ENCODE measurements around the gene FMOD. TPM values are rescaled to one million over a fixed set of nuclear protein-coding genes. Genes with fewer than 3 reads are reported as not detected.
A peak's percentile ranks its signal among the peaks of the same experiment; 100 is the strongest.

Gene FMOD
- 68.4 TPM for total RNA-seq
- 46.0 TPM for polyA plus RNA-seq

DNA sequence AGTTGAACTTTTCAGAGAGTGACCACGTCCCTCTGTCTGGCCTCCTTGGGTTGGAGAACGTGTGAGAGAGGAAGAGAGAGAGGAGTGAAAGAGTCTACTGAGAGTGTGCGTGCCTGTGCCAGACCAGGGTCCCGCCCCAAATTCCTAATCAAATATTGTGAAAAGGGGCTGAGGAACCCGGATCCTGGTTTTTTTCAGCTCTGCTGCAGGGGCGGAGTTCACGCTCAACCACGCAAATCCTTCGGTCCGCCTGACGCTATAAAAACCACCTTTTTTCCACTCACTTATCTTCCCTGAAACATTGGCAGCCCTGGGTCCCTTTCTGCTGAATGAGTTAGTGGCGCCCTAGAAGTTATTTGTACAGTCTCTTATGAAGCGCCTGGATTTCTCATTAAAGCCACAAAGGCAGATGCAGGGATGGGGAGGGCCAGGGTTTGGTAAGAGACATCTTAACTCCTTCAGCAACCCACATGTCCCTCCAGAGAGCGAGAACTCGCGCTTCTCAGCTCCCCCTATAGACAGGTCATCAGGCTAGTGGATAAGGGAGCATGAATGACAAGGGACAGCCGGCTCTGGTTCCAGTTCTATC lies at the start of gene FMOD:
FMOD (minus strand) TSS at position 86 of the 589 bp plus-strand sequence. CDS start 2,852 bp downstream, outside the sequence.
- H3K27ac ChIP-seq (ENCODE audit: low read depth), result no peak within 1 kb of the TSS
- H3K36me3 ChIP-seq (ENCODE audit: insufficient read depth), result no peaks in the 10 kb centered on the region
- 10% methylated on average over 17 of the region's 17 CpGs for WGBS
- no peak for DNase-seq (ENCODE audit: extremely low spot score)
- no peak within 1 kb of the TSS for H3K4me3 ChIP-seq (ENCODE audit: low read depth, low read length)
- H3K4me1 ChIP-seq (ENCODE audit: insufficient read depth), result no peaks in the 10 kb centered on the region

DNA sequence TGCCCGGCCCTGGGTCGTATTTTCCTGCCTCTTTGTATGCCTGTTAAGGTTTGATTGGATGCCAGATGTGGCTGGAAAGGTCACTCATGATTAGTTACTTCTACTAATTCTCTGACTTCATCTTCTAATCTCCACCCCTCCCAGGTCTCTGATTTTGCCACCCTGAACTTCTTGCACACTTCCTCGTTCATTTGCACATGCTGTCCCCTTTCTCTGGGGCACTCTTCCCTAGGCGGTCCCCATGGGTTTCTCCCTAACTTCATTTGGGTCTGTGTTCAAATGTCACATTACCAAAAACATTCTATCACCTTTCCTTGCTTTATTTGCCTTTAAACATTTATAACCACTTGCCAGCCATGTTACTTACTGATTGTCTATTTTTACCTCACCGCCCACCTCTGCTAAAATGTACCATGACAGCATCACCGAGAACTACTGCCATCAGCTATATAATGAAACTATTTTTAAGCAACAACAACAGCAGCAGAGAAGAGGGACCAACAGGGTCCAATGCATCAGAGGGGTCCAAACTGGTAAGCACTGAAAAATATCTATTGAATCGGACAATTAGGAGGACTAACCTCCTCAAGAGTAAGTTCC lies 45.8 kb upstream of the FMOD start:
- Histone ChIP-seq H3K27ac (ENCODE audit: low read depth) (no peak overlapping the region), H3K4me3 (ENCODE audit: low read depth, low read length) (no peak overlapping the region), H3K36me3 (ENCODE audit: insufficient read depth) (no peaks in the 10 kb centered on the region), H3K4me1 (ENCODE audit: insufficient read depth) (no peaks in the 10 kb centered on the region)
- WGBS, result 88% methylated on average over 7 of the region's 7 CpGs
- DNase-seq (ENCODE audit: extremely low spot score), result no peak

DNA sequence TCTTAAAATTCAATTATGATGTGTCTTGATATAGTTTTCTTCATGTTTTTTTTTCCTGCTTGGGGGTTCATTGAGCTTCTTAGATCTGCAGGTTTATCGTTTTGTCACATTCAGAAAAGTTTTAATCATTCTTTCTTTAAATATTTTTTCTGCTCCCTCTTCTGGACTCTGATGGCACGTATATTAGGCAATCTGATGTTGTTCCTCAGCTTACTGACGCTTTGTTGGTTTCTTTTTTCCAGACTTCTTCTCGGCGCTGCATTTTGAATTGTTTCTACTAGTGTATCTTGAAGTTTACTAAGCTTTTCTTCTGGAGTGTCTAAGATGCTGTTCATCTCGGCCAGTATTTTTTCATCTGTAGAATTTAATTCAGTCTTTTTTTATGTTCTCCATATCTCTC lies 44.8 kb upstream of the FMOD start:
- Histone ChIP-seq H3K4me3 (ENCODE audit: low read depth, low read length) (no peak overlapping the region), H3K27ac (ENCODE audit: low read depth) (no peak overlapping the region), H3K36me3 (ENCODE audit: insufficient read depth) (no peaks in the 10 kb centered on the region), H3K4me1 (ENCODE audit: insufficient read depth) (no peaks in the 10 kb centered on the region)
- no peak for DNase-seq (ENCODE audit: extremely low spot score)
- WGBS, result 51% methylated on average over 6 of the region's 6 CpGs

DNA sequence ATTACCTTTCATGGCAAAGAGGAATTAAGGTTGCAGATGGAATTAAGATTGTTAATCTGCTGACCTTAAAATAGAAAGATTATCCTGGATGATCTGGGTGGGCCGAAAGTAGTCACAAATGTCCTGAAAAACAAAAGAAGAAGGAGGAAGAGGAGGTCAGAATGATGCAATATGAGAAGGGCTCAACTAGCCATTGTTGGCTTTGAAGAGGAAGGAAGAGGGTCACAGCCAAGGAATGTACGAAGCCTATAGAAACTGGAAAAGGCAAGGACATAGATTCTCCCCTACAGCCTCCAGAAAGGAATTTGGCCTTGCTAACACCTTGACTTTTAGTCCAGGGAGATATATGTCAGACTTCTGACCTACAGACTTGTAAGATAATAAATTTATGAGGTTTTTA lies 39.4 kb upstream of the FMOD start:
- Histone ChIP-seq H3K4me1 (ENCODE audit: insufficient read depth) (no peaks in the 10 kb centered on the region), H3K4me3 (ENCODE audit: low read depth, low read length) (no peak overlapping the region), H3K27ac (ENCODE audit: low read depth) (no peak overlapping the region), H3K36me3 (ENCODE audit: insufficient read depth) (no peaks in the 10 kb centered on the region)
- 73% methylated on average over 2 of the region's 2 CpGs for WGBS
- no peak for DNase-seq (ENCODE audit: extremely low spot score)

DNA sequence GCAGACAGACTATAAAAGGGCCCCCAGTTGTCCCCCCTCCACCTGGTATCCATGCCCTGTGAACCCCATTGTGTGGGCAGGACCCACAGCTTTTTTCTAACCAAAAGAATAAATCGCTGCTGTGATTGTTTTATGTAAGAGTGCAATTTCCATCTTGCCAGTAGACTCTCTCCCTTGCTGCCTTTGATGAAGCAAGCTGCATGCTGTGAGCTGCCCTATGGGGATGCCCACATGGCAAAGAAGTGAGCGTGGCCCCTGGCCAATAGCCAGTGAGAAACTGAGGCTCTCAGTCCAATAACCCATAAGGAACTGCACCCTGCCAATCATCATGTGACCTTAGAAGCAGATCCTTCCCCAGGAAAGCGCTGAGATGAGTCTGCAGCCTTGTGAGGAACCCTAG lies 37.8 kb upstream of the FMOD start:
- WGBS, result 92% methylated on average over 3 of the region's 3 CpGs
- Histone ChIP-seq H3K36me3 (ENCODE audit: insufficient read depth) (no peaks in the 10 kb centered on the region), H3K4me1 (ENCODE audit: insufficient read depth) (no peaks in the 10 kb centered on the region), H3K4me3 (ENCODE audit: low read depth, low read length) (no peak overlapping the region), H3K27ac (ENCODE audit: low read depth) (no peak overlapping the region)
- no peak for DNase-seq (ENCODE audit: extremely low spot score)

DNA sequence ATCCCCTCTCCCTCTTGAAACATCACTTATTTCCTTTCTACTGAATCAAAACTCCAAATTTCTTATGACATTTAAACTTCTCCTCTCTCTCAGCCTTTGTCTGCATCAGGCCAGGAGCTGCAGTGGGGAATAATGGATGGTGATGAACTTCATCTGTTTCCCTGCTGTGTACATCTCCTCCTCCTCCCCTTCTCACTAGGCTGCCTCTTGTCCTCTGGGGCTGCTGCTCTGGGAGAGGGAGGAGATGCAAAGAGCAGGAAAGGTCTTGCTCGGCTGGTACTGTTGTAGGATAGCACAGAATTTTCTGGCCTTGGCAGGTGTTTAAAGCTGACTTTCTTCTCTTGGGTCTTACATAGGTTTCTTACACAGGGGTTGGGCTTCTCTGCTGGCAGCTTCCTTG lies 31.1 kb upstream of the FMOD start:
- Histone ChIP-seq H3K36me3 (ENCODE audit: insufficient read depth) (no peaks in the 10 kb centered on the region), H3K27ac (ENCODE audit: low read depth) (no peak overlapping the region), H3K4me3 (ENCODE audit: low read depth, low read length) (no peak overlapping the region), H3K4me1 (ENCODE audit: insufficient read depth) (no peaks in the 10 kb centered on the region)
- 91% methylated on average over 1 of the region's 1 CpG for WGBS
- DNase-seq (ENCODE audit: extremely low spot score), result no peak

DNA sequence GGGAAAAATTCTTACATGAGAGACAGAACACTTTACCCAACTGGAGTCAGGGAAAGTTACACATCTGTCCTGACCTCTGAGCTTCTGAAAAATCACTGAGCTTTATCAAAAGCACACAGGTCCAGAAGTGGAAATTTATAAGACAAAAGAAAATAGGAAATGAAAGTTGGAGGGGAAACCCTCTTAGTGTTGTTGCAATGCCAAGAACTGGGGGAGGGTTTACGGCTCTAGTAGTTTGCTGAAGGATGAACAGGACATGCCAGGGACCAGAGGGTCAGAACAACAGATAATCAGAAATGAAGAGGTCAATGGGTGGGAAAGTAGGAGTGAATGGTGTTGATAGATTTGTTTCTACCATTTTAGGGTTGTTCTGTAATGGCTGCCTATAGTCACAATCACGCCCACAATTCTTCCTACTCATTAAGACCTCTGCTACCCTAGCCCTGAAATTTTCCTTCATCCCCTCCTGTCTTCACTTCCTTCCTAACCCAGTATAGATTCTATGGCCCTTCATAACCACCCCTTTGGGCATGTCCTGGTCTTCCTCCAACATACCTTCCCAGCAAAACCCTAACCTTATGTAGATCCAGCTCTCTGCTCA lies 30.3 kb upstream of the FMOD start:
- WGBS, result 80% methylated on average over 2 of the region's 2 CpGs
- no peak for DNase-seq (ENCODE audit: extremely low spot score)
- H3K4me1 ChIP-seq (ENCODE audit: insufficient read depth), result no peaks in the 10 kb centered on the region

DNA sequence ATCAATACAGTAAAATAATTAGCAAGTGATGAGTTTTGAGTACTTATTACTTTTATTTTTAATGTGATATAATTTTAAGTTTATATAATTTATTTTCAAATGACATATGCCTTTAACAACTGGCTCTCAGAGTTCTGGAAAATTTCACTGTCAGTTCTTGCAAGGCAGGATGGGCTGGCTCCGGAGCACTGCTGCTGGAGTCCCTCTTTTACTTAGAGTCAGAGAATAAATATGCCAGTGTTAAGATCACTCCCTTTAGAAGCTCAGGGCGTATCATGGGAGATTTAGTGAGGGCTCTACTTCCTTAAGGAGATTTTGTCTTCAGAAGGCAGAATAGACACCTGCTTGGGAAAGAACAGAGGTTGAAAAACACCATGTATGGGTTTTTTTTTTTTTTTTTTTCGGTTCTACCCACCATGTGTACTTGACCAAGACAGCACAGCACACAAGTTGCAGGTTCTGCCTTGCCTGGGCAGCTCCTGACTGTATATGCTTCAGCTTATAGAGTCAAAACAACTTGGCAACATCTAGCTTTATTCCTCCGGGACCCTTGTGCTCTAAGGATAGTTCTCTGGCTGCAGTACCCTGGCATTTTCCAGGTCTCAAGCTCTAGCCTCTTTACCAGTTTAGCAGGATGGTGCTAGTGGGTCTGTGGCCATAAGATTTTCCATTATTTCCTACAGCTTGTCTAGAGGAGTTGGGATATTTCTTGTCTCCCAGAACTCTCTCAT lies 29.7 kb upstream of the FMOD start:
- Histone ChIP-seq H3K4me3 (ENCODE audit: low read depth, low read length) (no peak overlapping the region), H3K27ac (ENCODE audit: low read depth) (no peak overlapping the region), H3K36me3 (ENCODE audit: insufficient read depth) (no peaks in the 10 kb centered on the region), H3K4me1 (ENCODE audit: insufficient read depth) (no peaks in the 10 kb centered on the region)
- no peak for DNase-seq (ENCODE audit: extremely low spot score)
- 51% methylated on average over 4 of the region's 4 CpGs for WGBS

More for the DNA sequence above, 30.3 kb upstream of the FMOD start:
- Histone ChIP-seq H3K4me3 (ENCODE audit: low read depth, low read length) (no peak overlapping the region), H3K27ac (ENCODE audit: low read depth) (no peak overlapping the region), H3K36me3 (ENCODE audit: insufficient read depth) (no peaks in the 10 kb centered on the region)

DNA sequence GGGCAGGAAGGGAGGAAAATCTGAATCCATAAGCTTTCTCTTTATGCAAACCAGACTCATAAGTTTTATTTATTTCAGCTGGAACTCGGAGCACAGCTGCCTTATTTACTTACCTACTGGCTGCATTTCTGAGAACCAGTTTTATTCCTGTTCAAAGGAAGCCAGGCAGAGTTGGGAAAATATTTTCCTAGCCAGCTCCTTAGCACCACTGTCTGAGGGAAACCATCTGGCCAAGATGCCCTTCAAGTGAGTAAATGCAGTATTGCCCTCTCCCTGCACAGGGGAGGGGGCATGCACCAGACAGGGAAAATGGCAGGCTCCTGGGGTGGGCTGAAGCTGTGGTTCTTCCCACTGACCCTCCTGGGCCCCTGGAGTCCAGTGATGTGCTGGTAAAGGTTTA lies 28.9 kb upstream of the FMOD start:
- no peak for DNase-seq (ENCODE audit: extremely low spot score)
- 23% methylated on average over 1 of the region's 1 CpG for WGBS
- Histone ChIP-seq H3K27ac (ENCODE audit: low read depth) (peak overlapping the region; percentile 39), H3K36me3 (ENCODE audit: insufficient read depth) (no peaks in the 10 kb centered on the region), H3K4me1 (ENCODE audit: insufficient read depth) (no peaks in the 10 kb centered on the region), H3K4me3 (ENCODE audit: low read depth, low read length) (no peak overlapping the region)

DNA sequence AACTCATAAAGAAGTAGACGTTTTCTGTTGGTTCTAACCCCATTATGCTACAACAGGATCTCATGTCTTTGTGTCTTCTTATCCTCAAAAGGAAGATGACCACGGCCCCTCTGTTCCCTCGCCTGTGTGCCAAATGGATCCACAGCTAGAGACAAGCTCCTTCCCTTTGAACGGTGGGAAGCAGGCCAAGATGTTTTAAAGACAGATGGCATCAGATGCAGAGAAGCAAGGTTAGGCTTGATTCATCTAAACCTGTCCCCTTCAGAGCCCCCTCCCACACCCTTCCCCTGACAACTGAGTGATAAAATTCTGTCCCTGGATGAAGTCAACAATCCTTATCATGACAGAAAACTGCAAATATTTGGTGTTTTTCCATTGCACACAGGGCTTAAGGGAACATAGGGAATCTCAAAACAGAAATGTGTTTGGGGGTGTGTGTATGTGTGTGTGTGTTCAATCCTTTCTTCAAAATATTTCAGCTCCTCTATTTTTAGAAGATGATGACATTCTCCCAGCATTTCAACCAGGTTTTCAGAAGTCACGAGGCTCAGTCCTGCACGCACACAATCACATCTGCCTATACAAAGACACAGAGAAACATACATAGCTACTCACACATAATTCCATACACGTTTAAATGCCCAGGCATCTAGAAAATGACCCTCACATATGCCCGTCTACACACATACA lies 27.8 kb upstream of the FMOD start:
- H3K4me1 ChIP-seq (ENCODE audit: insufficient read depth), result no peaks in the 10 kb centered on the region
- H3K4me3 ChIP-seq (ENCODE audit: low read depth, low read length), result no peak overlapping the region
- WGBS, result 38% methylated on average over 8 of the region's 8 CpGs
- no peak for DNase-seq (ENCODE audit: extremely low spot score)
- peak overlapping the region; percentile 66 for H3K27ac ChIP-seq (ENCODE audit: low read depth)
- no peaks in the 10 kb centered on the region for H3K36me3 ChIP-seq (ENCODE audit: insufficient read depth)

DNA sequence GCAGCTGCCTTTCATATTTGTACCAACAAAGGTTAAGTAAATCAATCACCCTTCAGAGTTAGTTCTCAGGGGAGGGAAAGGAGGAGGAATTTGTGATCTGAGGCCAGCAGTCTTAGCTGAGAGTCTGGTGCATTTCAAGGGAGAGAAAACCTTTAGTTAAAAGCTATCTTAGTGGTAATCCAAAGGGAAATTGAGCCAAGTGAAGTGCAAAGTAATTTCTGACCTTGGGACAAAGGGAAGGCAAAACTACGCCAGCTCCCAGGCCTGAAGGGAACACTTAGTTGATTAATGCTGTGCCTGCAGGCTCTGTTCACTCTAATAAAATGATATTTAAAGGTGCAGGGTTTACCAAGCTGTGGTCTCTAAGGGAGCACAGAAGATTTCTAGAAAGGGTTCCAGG lies 23.1 kb upstream of the FMOD start:
- Histone ChIP-seq H3K4me1 (ENCODE audit: insufficient read depth) (no peaks in the 10 kb centered on the region), H3K4me3 (ENCODE audit: low read depth, low read length) (no peak overlapping the region), H3K27ac (ENCODE audit: low read depth) (no peak overlapping the region), H3K36me3 (ENCODE audit: insufficient read depth) (no peaks in the 10 kb centered on the region)
- 46% methylated on average over 1 of the region's 1 CpG for WGBS
- no peak for DNase-seq (ENCODE audit: extremely low spot score)

DNA sequence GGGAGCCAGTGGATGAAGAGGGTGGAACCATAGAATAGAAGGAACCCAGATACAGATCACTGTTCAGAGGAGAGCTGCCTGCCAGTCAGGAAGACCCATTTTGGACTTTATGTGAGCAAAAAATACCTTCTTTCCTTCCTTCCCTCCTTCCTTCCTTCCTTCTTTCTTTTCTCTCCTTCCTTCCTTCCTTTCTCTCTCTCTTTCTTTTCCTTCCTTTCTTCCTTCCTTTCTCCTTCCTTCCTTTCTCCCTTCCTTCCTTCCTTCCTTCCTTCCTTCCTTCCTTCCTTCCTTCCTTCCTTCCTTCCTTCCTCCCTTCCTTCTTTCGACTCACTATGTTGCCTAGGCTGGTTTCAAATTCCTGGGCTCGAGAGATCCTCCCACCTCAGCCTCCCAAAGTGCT lies 22.1 kb upstream of the FMOD start:
- 98% methylated on average over 2 of the region's 2 CpGs for WGBS
- no peak overlapping the region for H3K27ac ChIP-seq (ENCODE audit: low read depth)
- H3K36me3 ChIP-seq (ENCODE audit: insufficient read depth), result no peaks in the 10 kb centered on the region
- DNase-seq (ENCODE audit: extremely low spot score), result no peak
- no peak overlapping the region for H3K4me3 ChIP-seq (ENCODE audit: low read depth, low read length)
- H3K4me1 ChIP-seq (ENCODE audit: insufficient read depth), result no peaks in the 10 kb centered on the region

DNA sequence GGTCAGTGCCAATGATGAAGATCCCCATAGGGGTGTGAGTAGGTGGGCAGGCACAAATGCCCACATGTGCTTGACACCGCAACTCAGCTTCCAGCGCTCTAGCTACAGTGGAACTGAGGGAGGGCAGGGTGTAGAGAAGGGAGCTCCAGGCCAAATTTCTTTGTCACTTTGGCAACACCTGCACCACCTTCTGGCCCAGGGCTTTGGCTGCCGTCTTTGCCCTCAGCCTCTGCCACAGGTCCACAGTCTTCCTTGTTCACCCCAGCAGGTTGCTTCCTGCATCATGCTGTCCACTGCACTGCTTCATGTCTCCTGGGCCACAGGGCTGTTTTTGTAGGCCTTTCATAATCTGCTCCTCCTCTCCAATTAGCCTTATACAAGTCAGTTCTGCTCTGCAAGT lies 20.4 kb upstream of the FMOD start:
- DNase-seq (ENCODE audit: extremely low spot score), result no peak
- Histone ChIP-seq H3K4me3 (ENCODE audit: low read depth, low read length) (no peak overlapping the region), H3K36me3 (ENCODE audit: insufficient read depth) (no peaks in the 10 kb centered on the region), H3K4me1 (ENCODE audit: insufficient read depth) (no peaks in the 10 kb centered on the region), H3K27ac (ENCODE audit: low read depth) (no peak overlapping the region)
- 98% methylated on average over 3 of the region's 3 CpGs for WGBS

Measured in urinary bladder (tissue), 4 donors.